SW 1271 (cell line): ENCODE results near the gene ZNF182.
"Not testable (repeated sequence)": the region's sequence is repeated elsewhere in the genome, so short reads cannot be mapped to it uniquely, and the experiment has no call there.

Experiments used
- DNase-seq, 2 experiments: peaks; one replicate each; lab custom pipeline; 2025; lab: John Stamatoyannopoulos, UW

ZNF182 gene

GRCh38 chrX:48001260-48001659, 2.5 kb downstream of the ZNF182 start:
- no peak for DNase-seq

GRCh38 chrX:47992669-47993068, 11.1 kb downstream of the ZNF182 start:
- no peak for DNase-seq

- no peak for DNase-seq
These were observed 11.8 kb downstream of the ZNF182 start for GRCh38 chrX:47992095-47992380.

GRCh38 chrX:47991263-47992094, 12.3 kb downstream of the ZNF182 start:
- DNase-seq = peak in 1 of 2 experiments; percentile 21

GRCh38 chrX:47976254-47977151, 27.3 kb downstream of the ZNF182 start:
- DNase-seq = no peak

- DNase-seq = no peak
These were observed 30.6 kb downstream of the ZNF182 start for GRCh38 chrX:47973235-47973634.

- not testable (repeated sequence) for DNase-seq
These were observed 38.3 kb downstream of the ZNF182 start for GRCh38 chrX:47965526-47965925.

GRCh38 chrX:47961830-47962229, 42.0 kb downstream of the ZNF182 start:
- not testable (repeated sequence) for DNase-seq

GRCh38 chrX:47960406-47960805, 43.4 kb downstream of the ZNF182 start:
- DNase-seq = no peak

GRCh38 chrX:47958761-47959342, 44.9 kb downstream of the ZNF182 start:
- DNase-seq = no peak

GRCh38 chrX:47958206-47958605, 45.6 kb downstream of the ZNF182 start:
- DNase-seq = not testable (repeated sequence)

GRCh38 chrX:47956016-47956415, 47.8 kb downstream of the ZNF182 start:
- DNase-seq = no peak

- not testable (repeated sequence) for DNase-seq
These were observed 48.5 kb downstream of the ZNF182 start for GRCh38 chrX:47955295-47955694.

- DNase-seq = no peak
These were observed 62.4 kb downstream of the ZNF182 start for GRCh38 chrX:47941423-47941822.

GRCh38 chrX:47940448-47940847, 63.3 kb downstream of the ZNF182 start:
- no peak for DNase-seq

- no peak for DNase-seq
These were observed 66.9 kb downstream of the ZNF182 start for GRCh38 chrX:47936940-47937317.

- DNase-seq = no peak
These were observed 67.4 kb downstream of the ZNF182 start for GRCh38 chrX:47936224-47936939.

- DNase-seq = no peak
These were observed 69.8 kb downstream of the ZNF182 start for GRCh38 chrX:47933946-47934345.

GRCh38 chrX:47931970-47932369, 71.8 kb downstream of the ZNF182 start:
- not testable (repeated sequence) for DNase-seq

GRCh38 chrX:47927212-47927611, 76.6 kb downstream of the ZNF182 start:
- no peak for DNase-seq
